Left lobe of liver (tissue), 2 donors: ENCODE measurements around the gene TFAP2E. TPM values are rescaled to one million over a fixed set of nuclear protein-coding genes. Genes with fewer than 3 reads are reported as not detected.

Source experiments
- ATAC-seq: fragments of 200-7000 bp; cut with Tn5 transposase; one replicate; pipeline ENCODE4 v1.9.1; 2020; ENCODE audit warnings: mild to moderate bottlenecking, moderate library complexity
- DNase-seq: peaks from one replicate; pipeline ENCODE4 v3.0.0-alpha.2; 2020; ENCODE audit warnings: low spot score
- total RNA-seq: library from RNA; stranded (reverse); gene quantifications from one replicate; pipeline ENCODE4 v1.2.1, GENCODE V29; 2021
- donor health status: DM: no; HTN: no; CAD: no; lungs with moderate emphysema.
- donor health status: DM: no; HTN: yes; CAD: no.

The TFAP2E gene
- total RNA-seq, 1 donor from 2014 or later: 0.13 TPM

DNA sequence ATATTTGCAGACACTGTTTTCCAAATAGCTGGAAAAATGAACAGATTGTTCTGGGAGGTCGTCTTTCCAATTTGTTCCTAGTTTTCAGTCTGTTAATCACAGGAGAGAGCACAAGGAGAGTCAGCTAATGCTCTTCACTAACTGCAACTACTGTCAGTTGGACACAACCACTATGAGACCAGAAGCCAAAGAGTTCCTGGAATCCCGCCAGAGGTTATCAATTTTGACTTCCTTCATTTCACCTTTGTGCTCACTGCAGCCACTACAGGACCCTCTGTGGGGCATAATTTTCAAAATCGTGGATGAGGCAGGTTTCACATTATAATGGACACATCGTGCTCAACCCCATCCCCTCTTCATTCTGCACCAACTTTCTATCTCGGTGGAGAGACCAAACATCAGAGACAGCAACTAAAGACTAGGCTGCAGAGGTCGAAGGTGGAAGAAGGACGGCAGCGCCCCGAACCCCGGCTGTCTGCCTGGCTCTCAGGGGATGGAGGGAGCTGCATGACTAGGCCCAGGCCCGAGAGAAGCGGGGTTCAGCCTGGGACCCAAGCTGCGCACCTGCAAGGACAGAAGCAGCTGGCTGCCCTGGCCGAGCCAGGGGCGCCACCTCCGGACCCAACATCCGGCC lies 16.5 kb upstream of the TFAP2E start:
- DNase-seq (no peak), ATAC-seq (peak; percentile 16)

DNA sequence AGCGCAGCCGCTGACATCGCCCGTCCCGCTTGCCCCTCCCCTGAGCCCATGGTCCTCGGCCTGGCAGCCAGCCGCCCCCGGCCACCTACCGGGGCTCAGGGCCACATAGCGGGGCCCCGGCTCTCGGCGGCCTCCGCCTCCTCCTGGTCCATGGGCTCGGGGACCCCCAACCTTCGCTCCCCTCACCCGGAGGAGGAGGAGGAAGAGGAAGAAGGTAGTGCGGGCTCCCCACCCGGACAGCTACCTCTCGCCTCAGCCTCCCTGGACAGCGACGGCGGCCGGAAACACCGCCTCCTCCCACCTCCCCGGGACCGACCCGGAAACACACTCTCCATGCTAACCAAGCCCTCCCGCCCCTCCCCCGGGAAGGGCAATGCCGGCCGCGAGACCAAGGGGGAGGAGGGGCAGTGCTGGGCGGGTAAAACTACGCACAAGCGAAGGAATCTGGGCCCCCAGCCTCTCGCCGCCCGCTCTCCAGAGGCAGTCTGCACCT lies 15.9 kb upstream of the TFAP2E start, which contains the start of gene KIAA0319L:
Gene KIAA0319L, minus strand, starts transcription at position 286 of the 493 bp plus-strand sequence. CDS start 2,912 bp downstream, outside the sequence.
- peak; percentile 85 for ATAC-seq

DNA sequence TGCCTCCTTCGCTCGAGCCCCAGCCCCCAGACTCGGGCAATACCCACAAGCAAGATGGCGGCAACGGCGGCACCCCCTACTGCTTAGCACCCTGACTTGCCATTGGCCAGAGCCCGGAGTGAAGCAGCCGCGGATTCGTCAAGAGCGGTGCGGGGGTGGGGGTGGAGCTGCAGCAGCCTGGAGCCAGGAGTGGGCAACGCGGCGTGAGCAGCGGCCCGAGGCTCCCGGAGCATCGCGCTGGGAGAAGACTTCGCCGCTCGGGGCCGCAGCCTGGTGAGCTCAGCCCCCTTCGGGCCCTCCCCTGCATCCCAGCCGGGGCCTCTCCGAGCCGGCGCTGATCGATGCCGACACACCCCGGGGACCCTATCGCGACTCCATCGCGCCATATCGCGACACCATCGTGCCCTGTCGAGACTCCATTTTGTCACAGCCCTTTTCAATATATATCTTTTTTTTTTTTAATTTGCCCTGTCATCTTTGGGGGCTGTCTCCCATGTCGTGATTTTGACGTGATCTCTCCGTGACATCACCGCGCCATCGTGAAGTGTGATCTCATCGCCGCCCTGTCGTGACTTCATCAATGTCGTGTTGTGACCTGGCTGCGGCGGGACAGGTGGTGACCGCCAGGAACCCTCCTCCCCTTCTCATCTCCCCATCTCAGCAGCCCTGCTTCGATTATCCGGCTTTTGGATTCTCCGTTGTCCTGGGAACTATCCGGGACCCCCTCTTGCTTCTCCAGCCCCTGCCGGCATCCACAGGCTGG lies 15.3 kb upstream of the TFAP2E start, which contains the start of gene NCDN:
Gene NCDN, plus strand, starts transcription at position 189 of the 763 bp plus-strand sequence. Its CDS starts 392 bp downstream, at position 581.
- DNase-seq: peak; percentile 96

More for the DNA sequence above, 15.9 kb upstream of the TFAP2E start, which contains the start of gene KIAA0319L:
- peak; percentile 91 for DNase-seq

DNA sequence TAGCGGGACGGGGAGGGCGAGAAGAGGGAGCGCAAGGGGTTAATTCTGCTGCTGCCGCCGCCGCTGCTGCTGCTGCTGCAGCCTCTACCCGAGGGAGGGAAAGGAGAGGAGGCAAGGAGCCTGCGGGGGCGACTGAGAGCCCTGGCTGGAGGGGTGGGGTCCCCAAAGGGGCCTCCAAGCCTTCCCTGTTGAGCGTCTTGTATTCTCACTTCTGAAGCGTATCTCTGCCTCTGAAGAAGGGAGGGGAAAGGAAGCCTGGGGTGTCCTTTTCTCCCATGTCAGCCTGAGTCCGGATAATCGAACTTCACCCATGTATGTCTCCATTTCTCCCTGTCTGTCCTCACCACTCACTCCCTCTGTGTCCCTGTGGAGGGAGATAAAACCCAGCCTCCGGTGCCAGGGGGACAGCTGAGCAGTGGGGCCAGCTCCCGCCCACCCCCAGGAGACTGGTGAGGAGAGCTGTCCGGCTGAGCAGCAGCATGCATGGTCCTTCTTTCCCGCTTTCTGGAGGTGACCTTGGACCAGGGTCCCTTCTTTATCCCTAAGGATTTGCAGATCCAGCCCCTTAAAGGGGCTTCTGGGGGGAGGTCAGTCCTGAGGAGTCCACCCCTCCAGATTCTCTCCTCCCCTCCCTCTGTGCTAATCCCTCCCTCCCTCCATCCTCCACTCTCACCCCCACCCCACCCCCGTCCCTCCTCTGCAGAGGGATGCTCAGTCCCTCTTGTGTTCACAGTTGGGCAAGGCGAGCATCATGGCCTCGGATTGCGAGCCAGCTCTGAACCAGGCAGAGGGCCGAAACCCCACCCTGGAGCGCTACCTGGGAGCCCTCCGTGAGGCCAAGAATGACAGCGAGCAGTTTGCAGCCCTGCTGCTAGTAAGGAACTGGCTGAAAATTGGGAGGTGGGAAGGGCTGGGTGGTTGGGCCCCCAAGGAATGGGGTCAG lies 14.5 kb upstream of the TFAP2E start:
- DNase-seq (no peak), ATAC-seq (no peak)

More for the DNA sequence above, 15.3 kb upstream of the TFAP2E start, which contains the start of gene NCDN:
- ATAC-seq: peak; percentile 82

DNA sequence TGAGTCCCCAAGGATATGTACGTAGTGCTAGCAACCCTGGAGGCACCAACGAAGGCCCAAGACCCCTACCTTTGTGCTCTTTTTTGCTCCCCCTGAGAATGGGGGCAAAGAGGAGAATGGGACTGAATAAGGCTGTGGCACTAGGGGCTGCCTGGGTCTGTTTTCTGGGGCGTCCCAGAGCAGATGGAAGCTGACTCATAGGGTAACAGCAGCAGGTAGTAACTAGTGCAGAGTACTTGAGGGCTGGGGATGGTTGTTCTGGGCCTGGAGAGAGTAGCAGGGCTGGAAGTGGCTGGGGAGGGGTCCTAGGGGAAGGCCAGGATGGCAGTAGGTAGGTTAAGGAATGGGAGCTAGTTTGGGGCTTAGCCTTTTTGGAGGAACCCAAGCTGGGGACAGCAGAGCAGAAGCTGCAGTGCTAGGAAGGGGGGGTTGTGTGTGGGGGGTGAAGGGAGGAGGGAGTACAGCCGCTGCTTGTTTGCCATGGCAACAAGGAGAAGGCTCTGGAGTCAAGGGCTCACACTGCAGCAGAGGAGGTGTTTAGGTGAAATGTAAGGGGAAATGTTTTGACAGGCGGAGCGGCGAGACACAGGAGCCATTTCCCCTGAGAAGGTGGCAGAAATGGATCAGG lies 13.7 kb upstream of the TFAP2E start:
- DNase-seq (no peak), ATAC-seq (no peak)

DNA sequence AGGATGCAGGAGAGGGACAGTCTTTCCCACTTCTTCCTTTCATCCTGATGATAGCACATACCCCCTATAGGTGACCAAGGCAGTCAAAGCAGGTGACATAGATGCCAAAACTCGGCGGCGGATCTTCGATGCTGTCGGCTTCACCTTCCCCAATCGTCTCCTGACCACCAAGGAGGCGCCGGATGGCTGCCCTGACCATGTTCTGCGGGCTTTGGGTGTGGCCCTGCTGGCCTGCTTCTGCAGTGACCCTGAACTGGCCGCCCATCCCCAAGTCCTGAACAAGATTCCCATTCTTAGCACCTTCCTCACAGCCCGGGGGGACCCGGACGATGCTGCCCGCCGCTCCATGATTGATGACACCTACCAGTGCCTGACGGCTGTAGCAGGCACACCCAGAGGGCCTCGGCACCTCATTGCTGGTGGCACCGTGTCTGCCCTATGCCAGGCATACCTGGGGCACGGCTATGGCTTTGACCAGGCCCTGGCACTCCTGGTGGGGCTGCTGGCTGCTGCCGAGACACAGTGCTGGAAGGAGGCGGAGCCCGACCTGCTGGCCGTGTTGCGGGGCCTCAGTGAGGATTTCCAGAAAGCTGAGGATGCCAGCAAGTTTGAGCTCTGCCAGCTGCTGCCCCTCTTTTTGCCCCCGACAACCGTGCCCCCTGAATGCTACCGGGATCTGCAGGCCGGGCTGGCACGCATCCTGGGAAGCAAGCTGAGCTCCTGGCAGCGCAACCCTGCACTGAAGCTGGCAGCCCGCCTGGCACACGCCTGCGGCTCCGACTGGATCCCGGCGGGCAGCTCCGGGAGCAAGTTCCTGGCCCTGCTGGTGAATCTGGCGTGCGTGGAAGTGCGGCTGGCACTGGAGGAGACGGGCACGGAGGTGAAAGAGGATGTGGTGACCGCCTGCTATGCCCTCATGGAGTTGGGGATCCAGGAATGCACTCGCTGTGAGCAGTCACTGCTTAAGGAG lies 12.6 kb upstream of the TFAP2E start:
- ATAC-seq: peak; percentile 55

DNA sequence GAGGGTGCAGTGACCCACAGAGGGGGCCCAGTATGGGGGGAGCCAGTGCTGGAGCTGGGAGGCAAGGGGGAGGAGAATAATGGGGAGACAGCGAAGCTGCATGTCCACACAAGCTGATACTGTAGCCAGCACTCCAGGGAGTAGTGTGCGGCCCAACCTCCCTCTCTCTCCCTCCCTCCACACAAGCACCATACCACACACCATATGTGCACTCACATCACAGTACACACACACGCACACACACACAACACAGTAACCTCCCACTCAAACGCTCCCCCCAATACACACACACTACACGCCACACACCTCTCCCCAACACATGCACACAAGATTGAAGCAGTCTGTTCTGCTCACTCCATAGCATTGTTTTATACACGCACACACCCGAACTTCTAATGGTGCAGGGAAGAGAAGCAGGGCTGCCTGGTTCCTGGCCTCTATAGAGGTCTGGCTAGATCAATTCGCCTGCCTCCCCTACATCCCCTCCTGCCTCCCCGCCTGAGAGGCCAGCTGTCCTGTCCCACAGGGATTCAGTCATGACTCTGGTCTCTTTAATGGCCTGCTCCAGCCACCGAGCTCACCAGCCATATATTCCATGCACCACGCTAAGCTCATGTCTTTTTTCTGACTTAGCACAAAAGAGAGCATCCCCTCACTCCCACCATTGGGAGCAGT lies 11.7 kb upstream of the TFAP2E start:
- DNase-seq (no peak), ATAC-seq (no peak)

More for the DNA sequence above, 12.6 kb upstream of the TFAP2E start:
- DNase-seq: peak; percentile 85

DNA sequence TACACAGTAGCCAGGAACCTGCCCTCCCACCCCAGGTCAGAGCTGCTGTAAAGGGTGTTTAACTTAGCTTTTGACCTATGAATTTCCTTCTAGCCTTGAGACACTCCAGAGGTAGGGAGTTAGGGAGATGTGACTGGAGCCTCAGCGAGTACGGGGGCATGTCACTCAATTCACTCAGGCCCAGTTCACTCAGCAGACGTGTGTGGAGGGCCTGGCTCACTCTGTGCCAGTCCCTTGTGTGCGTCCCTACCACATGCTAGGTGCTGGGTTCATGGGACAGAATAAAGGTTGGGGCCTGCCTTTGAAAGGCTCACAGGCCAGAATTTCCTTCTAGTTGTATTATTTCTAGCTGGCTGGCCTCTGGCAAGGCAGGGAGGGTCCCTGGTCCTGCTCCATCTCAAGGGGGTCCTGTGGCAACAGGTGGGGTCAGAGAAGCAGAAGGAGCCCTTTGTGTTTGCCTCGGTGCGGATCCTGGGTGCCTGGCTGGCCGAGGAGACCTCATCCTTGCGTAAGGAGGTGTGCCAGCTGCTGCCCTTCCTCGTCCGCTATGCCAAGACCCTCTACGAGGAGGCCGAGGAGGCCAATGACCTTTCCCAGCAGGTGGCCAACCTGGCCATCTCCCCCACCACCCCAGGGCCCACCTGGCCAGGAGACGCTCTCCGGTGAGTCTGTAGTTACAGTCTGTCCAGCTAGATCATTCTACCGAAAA lies 11.0 kb upstream of the TFAP2E start:
- no peak for ATAC-seq
- DNase-seq: no peak

DNA sequence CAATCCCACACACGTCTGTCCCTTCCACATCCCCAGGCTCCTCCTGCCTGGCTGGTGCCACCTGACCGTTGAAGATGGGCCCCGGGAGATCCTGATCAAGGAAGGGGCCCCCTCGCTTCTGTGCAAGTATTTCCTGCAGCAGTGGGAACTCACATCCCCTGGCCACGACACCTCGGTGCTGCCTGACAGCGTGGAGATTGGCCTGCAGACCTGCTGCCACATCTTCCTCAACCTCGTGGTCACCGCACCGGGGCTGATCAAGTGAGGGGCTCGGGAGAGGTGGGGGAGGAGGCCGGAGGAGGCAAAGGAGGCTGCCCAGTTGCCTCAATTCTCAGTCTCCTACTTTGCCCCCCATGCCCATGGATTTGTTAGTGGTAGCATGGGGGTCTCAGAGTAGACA lies 9.9 kb upstream of the TFAP2E start:
- no peak for ATAC-seq
- DNase-seq: no peak

DNA sequence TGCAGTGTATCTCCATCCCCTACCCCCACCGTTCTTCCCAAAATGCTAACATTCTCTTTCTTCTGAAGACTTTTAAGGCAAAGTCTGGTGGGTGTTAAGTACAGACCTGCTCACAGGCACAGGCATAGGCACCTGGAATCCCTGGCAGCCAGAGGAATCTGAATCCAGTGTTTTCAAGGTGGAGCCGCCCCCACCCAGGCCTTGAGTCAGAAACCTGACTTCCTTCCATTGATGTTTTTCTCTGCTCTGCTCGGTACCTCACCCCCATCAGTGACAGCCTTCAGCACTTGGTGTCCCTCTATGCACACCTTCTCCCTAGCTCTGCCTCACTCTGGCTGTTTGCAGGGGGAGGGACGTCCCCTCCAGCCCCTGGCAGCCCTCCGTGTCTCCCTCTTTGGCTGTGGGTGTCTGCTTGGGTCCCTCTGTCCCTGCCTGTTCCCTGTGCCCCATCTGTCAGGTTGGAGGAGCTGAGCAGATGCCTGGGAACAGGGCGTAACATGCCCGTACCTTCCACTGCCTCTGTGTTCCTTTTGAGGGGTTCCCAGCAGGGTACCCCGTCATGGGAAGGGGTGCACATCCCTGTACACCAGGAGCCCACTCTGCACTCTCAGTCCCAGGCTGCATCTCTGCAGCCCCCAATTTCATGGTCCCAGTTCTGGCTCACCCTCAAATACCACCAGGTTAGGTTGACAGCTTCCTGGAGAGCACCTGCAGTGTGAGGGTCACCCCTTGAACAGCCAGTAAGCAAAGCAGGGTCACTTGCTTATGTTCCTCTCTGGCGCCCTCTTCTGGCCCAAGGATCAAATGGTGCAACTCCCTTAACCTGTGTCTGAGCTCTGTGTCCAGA lies 8.9 kb upstream of the TFAP2E start:
- peak; percentile 59 for ATAC-seq
- peak; percentile 75 for DNase-seq

DNA sequence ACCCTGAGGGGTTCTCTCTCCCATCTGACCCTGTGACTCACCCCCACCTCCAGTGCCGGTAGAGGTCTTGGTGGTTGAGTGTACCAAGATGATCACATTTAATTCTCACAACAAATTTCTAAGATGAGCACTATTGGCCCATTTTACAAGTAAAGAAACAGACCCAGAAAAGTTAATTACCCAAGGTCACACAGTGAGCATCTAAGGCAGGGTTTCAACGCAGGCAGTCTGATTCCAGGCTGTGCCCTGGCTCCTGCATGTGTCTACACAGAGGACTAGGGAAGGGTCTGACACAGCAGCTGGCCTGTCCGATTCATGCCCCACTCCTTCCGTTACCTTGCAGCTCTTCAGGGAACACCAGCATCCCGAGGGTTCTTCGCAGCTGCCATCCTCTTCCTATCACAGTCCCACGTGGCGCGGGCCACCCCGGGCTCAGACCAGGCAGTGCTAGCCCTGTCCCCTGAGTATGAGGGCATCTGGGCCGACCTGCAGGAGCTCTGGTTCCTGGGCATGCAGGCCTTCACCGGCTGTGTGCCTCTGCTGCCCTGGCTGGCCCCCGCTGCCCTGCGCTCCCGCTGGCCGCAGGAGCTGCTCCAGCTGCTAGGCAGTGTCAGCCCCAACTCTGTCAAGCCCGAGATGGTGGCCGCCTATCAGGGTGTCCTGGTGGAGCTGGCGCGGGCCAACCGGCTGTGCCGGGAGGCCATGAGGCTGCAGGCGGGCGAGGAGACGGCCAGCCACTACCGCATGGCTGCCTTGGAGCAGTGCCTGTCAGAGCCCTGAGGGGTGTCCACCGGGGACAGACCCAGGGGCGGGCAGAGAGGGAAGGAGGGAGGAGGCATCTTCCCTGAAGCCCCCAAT lies 8.0 kb upstream of the TFAP2E start:
- DNase-seq (peak; percentile 45), ATAC-seq (no peak)

DNA sequence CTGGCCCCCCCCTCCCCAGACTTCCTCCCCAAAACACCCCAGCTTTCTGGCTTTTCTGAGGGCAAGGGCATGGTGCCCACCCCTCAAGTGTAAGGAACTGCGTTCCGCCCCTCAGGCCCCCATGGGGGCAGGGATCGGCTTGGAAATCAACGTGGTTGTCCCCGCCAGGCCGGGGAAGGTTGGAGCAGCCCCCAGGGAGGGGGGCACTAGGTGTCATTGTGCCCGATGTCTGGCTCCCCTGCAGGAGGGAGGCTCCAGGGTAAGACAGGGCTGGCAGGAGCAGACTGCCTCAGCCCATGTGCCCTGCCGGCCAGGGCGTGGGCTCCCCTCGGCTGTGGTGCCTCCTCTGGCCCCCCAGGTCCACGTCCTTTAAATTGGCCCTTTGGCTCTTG lies 7.4 kb upstream of the TFAP2E start:
- ATAC-seq: no peak

DNA sequence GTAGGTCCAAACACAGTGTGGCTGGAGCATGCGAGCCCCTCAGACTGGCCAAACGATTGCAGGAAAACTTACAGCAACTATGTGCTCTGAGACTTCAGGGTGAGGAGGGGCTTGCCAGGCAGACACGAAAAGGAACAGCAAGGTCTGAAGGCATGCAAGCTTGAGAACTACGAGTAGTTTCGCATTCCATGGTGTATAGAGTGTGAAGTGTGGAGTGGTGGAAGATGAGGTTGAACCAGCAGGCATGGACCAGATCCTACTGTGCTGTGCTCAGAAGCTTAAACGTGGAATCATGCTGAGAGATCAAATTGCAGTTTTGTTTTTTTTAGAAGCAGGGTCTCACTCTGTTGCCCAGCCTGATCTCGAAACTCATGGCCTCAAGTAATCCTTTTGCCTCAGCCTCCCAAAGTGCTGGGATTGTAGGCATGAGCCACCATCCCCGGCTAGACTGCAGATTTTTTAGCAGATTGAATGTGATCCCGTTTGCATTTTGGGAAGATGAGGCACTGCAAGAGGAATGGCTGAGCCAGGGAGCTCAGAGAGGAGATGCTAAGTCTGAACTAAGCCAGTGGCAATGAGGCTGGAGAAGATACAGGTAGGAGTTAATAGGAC lies 5.1 kb upstream of the TFAP2E start:
- ATAC-seq: no peak

More for the DNA sequence above, 7.4 kb upstream of the TFAP2E start:
- peak; percentile 43 for DNase-seq

DNA sequence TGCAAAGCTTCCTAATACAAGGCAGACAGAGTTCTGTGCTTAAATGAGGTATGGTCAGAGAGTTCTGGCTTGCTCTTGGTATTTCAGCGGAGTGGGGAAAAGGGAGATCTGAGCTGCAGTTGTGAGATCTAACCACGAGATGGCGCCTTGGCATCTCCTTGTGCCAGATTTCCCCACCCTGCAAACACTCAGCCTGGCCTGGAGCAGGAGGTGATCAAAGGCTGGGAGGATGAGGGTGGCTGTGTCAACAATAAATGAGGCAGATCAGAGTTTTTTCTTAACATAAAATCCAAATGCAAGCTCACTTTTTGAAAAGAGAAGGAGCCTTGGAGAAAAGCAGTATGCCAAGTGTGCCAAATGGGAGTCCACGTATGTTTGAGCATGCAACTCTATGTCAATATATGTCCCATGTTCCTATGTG lies 4.1 kb upstream of the TFAP2E start:
- peak; percentile 91 for ATAC-seq
- peak; percentile 71 for DNase-seq

More for the DNA sequence above, 5.1 kb upstream of the TFAP2E start:
- DNase-seq: peak; percentile 18

DNA sequence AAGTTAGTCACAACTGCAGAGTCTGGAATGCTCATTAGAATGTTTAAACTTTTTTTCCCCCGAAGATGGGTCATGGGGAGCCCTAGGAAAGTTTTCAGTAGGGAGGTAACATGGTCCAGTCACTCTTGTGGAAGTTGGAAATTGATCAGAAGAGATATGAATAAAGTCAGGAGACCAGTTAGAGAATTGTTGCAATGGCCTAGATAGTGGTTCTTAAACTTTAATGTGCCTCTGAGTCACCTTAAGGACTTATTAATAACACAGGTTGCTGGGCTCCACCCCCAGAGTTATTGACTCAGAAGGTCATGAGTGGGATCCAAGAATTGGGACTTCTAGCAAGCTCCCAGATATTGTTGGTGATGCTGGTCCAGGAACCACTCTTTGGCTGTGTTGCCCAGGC lies 3.2 kb upstream of the TFAP2E start:
- no peak for ATAC-seq
- no peak for DNase-seq
